Smooth muscle cell (in vitro differentiated cells): ENCODE results near the gene NTRK2. TPM values are rescaled to one million over a fixed set of nuclear protein-coding genes. Genes with fewer than 3 reads are reported as not detected.

Source experiments
- DNase-seq: peaks from one replicate; lab custom pipeline; 2025; ENCODE audit not compliant: unreplicated experiment; lab: John Stamatoyannopoulos, UW
- H2AFZ ChIP-seq: fragments of 200-600 bp; sonication (generic); 2 replicates; pipeline ENCODE4 v1.6.0; 2016; ENCODE audit warnings: antibody characterized with exemption, low read depth, mild to moderate bottlenecking
- H3F3A ChIP-seq: fragments of 200-600 bp; sonication (generic); 2 replicates; pipeline ENCODE4 v1.6.0; 2017; ENCODE audit warnings: antibody characterized with exemption, low read depth
- H3K27ac ChIP-seq: fragments of 200-600 bp; sonication (generic); 2 replicates; pipeline ENCODE4 v1.5.1; 2016; ENCODE audit warnings: low read depth, mild to moderate bottlenecking
- H3K27me3 ChIP-seq: fragments of 200-600 bp; sonication (generic); 2 replicates; pipeline ENCODE4 v1.6.1; 2016; ENCODE audit warnings: low read depth, mild to moderate bottlenecking
- H3K36me3 ChIP-seq: fragments of 200-600 bp; sonication (generic); 2 replicates; pipeline ENCODE4 v1.5.1; 2016; ENCODE audit warnings: low read depth
- H3K4me1 ChIP-seq: fragments of 200-600 bp; sonication (generic); 2 replicates; pipeline ENCODE4 v1.5.1; 2016; ENCODE audit warnings: low read depth
- H3K4me2 ChIP-seq: fragments of 200-600 bp; sonication (generic); 2 replicates; pipeline ENCODE4 v1.6.0; 2016; ENCODE audit warnings: mild to moderate bottlenecking
- H3K4me3 ChIP-seq: fragments of 200-600 bp; sonication (generic); 2 replicates; pipeline ENCODE4 v1.5.1; 2016; ENCODE audit warnings: mild to moderate bottlenecking
- H3K79me2 ChIP-seq: fragments of 200-600 bp; sonication (generic); 2 replicates; pipeline ENCODE4 v1.6.0; 2016; ENCODE audit warnings: low read depth, mild to moderate bottlenecking
- H3K9ac ChIP-seq: fragments of 200-600 bp; sonication (generic); 2 replicates; pipeline ENCODE4 v1.6.0; 2016; ENCODE audit warnings: low read depth
- H3K9me3 ChIP-seq: fragments of 200-600 bp; sonication (generic); replicated peaks from 2 replicates; pipeline ENCODE4 v1.5.1; 2016; ENCODE audit warnings: low read depth
- H4K20me1 ChIP-seq: fragments of 200-600 bp; sonication (generic); 2 replicates; pipeline ENCODE4 v1.6.0; 2016; ENCODE audit warnings: low read depth
- WGBS: methylation state at CpG from one replicate; pipeline ENCODE4 v1.1.7; 2016; ENCODE audit warnings: low lambda C conversion rate; 5-methylcytosine and 5-hydroxymethylcytosine counted together
- polyA plus RNA-seq: library from polyadenylated mRNA; unstranded; fragments of >200 nt; fragmentation: Nextera tagmentation; extraction: Ambion mirVana; gene quantifications from 2 replicates; pipeline ENCODE4 v1.2.1, GENCODE V29; 2016
- total RNA-seq: library from RNA; depleted of rRNA; stranded (reverse); fragments of >200 nt; gene quantifications from 2 replicates; pipeline ENCODE4 v1.2.3, GENCODE V29; 2014
- TF ChIP-seq, protein P1 (sequence below): fragments of 200-600 bp; sonication (generic); IDR thresholded peaks from 2 replicates; pipeline ENCODE4 v1.5.1; 2017; ENCODE audit warnings: borderline replicate concordance, mild to moderate bottlenecking, antibody characterized with exemption; ENCODE audit not compliant: insufficient read depth, poor library complexity, severe bottlenecking

NTRK2 gene
- total and polyA plus RNA-seq, 2 experiments from 2014 or later = 1.7 to 3.9 TPM

- Histone ChIP-seq H3K79me2 (no peaks in the 10 kb centered on the region), H3K27me3 (peaks cover 3% of the 10 kb centered on the region), H3F3A (no peaks in the 10 kb centered on the region), H3K4me2 (no peak overlapping the region), H3K27ac (no peak overlapping the region), H3K36me3 (no peaks in the 10 kb centered on the region), H3K9ac (no peak overlapping the region), H2AFZ (no peak overlapping the region), H3K4me1 (no peaks in the 10 kb centered on the region), H4K20me1 (no peaks in the 10 kb centered on the region), H3K9me3 (no peaks in the 10 kb centered on the region), H3K4me3 (no peak overlapping the region)
- TF ChIP-seq, protein P1, sequence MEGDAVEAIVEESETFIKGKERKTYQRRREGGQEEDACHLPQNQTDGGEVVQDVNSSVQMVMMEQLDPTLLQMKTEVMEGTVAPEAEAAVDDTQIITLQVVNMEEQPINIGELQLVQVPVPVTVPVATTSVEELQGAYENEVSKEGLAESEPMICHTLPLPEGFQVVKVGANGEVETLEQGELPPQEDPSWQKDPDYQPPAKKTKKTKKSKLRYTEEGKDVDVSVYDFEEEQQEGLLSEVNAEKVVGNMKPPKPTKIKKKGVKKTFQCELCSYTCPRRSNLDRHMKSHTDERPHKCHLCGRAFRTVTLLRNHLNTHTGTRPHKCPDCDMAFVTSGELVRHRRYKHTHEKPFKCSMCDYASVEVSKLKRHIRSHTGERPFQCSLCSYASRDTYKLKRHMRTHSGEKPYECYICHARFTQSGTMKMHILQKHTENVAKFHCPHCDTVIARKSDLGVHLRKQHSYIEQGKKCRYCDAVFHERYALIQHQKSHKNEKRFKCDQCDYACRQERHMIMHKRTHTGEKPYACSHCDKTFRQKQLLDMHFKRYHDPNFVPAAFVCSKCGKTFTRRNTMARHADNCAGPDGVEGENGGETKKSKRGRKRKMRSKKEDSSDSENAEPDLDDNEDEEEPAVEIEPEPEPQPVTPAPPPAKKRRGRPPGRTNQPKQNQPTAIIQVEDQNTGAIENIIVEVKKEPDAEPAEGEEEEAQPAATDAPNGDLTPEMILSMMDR = no peak
- DNase-seq = no peak
- 82% methylated on average over 3 of the region's 3 CpGs for WGBS
Measured at GRCh38 chr9:85024374-85024773, 354.8 kb downstream of the NTRK2 start.

GRCh38 chr9:85025638-85026037 is 356.1 kb downstream of the NTRK2 start:
- peaks cover 3% of the 10 kb centered on the region for H3K27me3 ChIP-seq
- no peak for DNase-seq
- H3K9ac ChIP-seq = no peak overlapping the region
- H3K4me1 ChIP-seq = no peaks in the 10 kb centered on the region
- H3K79me2 ChIP-seq = no peaks in the 10 kb centered on the region
- H3K4me2 ChIP-seq = no peak overlapping the region
- TF ChIP-seq, protein P1 = no peak
- no peaks in the 10 kb centered on the region for H3K9me3 ChIP-seq
- H2AFZ ChIP-seq = no peak overlapping the region
- H3F3A ChIP-seq = no peaks in the 10 kb centered on the region
- H4K20me1 ChIP-seq = no peaks in the 10 kb centered on the region
- 72% methylated on average over 1 of the region's 1 CpG for WGBS
- H3K4me3 ChIP-seq = no peak overlapping the region
- no peak overlapping the region for H3K27ac ChIP-seq
- no peaks in the 10 kb centered on the region for H3K36me3 ChIP-seq

GRCh38 chr9:85027870-85028269 is 358.3 kb downstream of the NTRK2 start:
- no peaks in the 10 kb centered on the region for H3F3A ChIP-seq

GRCh38 chr9:85030316-85030715 is 360.8 kb downstream of the NTRK2 start:
- Histone ChIP-seq H3K4me2 (no peak overlapping the region), H3K9me3 (no peaks in the 10 kb centered on the region), H3K79me2 (no peaks in the 10 kb centered on the region), H3F3A (no peaks in the 10 kb centered on the region), H3K27ac (no peak overlapping the region), H3K27me3 (no peaks in the 10 kb centered on the region), H3K9ac (no peak overlapping the region), H2AFZ (no peak overlapping the region), H3K4me3 (no peak overlapping the region), H4K20me1 (no peaks in the 10 kb centered on the region), H3K4me1 (no peaks in the 10 kb centered on the region), H3K36me3 (no peaks in the 10 kb centered on the region)
- DNase-seq = no peak
- WGBS = 76% methylated on average over 1 of the region's 1 CpG
- TF ChIP-seq, protein P1 = no peak

More at GRCh38 chr9:85027870-85028269, 358.3 kb downstream of the NTRK2 start:
- H3K4me3 ChIP-seq = no peak overlapping the region
- H3K4me1 ChIP-seq = no peaks in the 10 kb centered on the region
- no peaks in the 10 kb centered on the region for H3K9me3 ChIP-seq
- H3K79me2 ChIP-seq = no peaks in the 10 kb centered on the region
- WGBS = 91% methylated on average over 3 of the region's 3 CpGs
- TF ChIP-seq, protein P1 = no peak
- H3K4me2 ChIP-seq = no peak overlapping the region
- no peaks in the 10 kb centered on the region for H4K20me1 ChIP-seq
- no peak overlapping the region for H3K9ac ChIP-seq
- no peak overlapping the region for H2AFZ ChIP-seq
- H3K27ac ChIP-seq = no peak overlapping the region
- no peaks in the 10 kb centered on the region for H3K27me3 ChIP-seq
- no peaks in the 10 kb centered on the region for H3K36me3 ChIP-seq
- no peak for DNase-seq
